Measurements from ENCODE around the gene SCNM1. TPM values are rescaled to one million over a fixed set of nuclear protein-coding genes. Genes with fewer than 3 reads are reported as not detected.

SCNM1 gene
- total and polyA plus RNA-seq, 9 of the 15 experiments (the other 6 are each of a cell fraction or from before 2014, with no cell fraction given) = 17.2 to 204 (median 63.0) TPM

- TF ChIP-seq ZNF592 (IDR thresholded peaks at IDR 0.05) = 0 out of 2 replicates have a peak, but pooled peaks have one; percentile 55
- TF ChIP-seq POLR2A (conservative IDR thresholded peaks at IDR 0.05) = peak; percentile 82
- TF ChIP-seq PYGO2 (tag; IDR thresholded peaks at IDR 0.05) = no peak
- no peak for TF ChIP-seq POLR2AphosphoS2 (IDR thresholded peaks at IDR 0.05; ENCODE audit: low read length)
- TF ChIP-seq JUNB (CRISPR knock-in tag; conservative IDR thresholded peaks at IDR 0.05) = no peak
- TF ChIP-seq SRF (CRISPR knock-in tag; IDR thresholded peaks at IDR 0.05) = no peak
- TF ChIP-seq CBFA2T2 (conservative IDR thresholded peaks at IDR 0.05) = peak; percentile 68
- no peak for TF ChIP-seq ZNF76 (CRISPR knock-in tag; IDR thresholded peaks at IDR 0.05; ENCODE audit: borderline replicate concordance)
- TF ChIP-seq RBM17 (IDR thresholded peaks at IDR 0.05; ENCODE audit: borderline replicate concordance, low read depth, low read length) = no peak
- no peak for TF ChIP-seq ETV6 (IDR thresholded peaks at IDR 0.05; ENCODE audit: borderline replicate concordance in 1 of 2, low read depth in 2 of 2, low read length in 1 of 2)
- TF ChIP-seq ETV6 (CRISPR knock-in tag; IDR thresholded peaks at IDR 0.05; ENCODE audit: borderline replicate concordance) = no peak
- peak in 1 of 2 experiments; percentile 5; a peak in 1 of 4 replicates for TF ChIP-seq FOXK2 (conservative IDR thresholded peaks at IDR 0.05 in 1 of 2, IDR thresholded peaks at IDR 0.05 in 1 of 2; ENCODE audit: low read depth in 2 of 2)
- 0 out of 2 replicates have a peak, but pooled peaks have one; percentile 34 for TF ChIP-seq ZNF609 (CRISPR knock-in tag; IDR thresholded peaks at IDR 0.05; ENCODE audit: borderline replicate concordance)
- TF ChIP-seq RFX5 (IDR thresholded peaks at IDR 0.05; ENCODE audit: low read depth, low read length) = no peak
- TF ChIP-seq ZNF197 (CRISPR knock-in tag; IDR thresholded peaks at IDR 0.05; ENCODE audit: low read depth) = no peak
- peak; percentile 61; the same call in 1 of the 2 replicates for TF ChIP-seq HDAC2 (IDR thresholded peaks at IDR 0.05)
- no peak for TF ChIP-seq SMARCA4 (IDR thresholded peaks at IDR 0.05)
- peak; percentile 54; the same call in 1 of the 2 replicates for TF ChIP-seq SP1 (CRISPR knock-in tag; IDR thresholded peaks at IDR 0.05)
- no peak for TF ChIP-seq ASH1L (IDR thresholded peaks at IDR 0.05; ENCODE audit: borderline replicate concordance, low read depth, partially characterized antibody)
- no peak for TF ChIP-seq SMARCC2 (IDR thresholded peaks at IDR 0.05; ENCODE audit: low read depth)
These were observed 32.5 kb downstream of the SCNM1 start, which contains the start of gene PIP5K1A (continued) for GRCh38 chr1:151198254-151199127.
